Esophagus muscularis mucosa (tissue), 4 donors: ENCODE results near the gene CDCP2. TPM values are rescaled to one million over a fixed set of nuclear protein-coding genes. Genes with fewer than 3 reads are reported as not detected.

ENCODE experiments used
- DNase-seq: peaks from one replicate; pipeline ENCODE4 v3.0.0-alpha.2; 2017; ENCODE audit errors: extremely low spot score
- H3K27ac ChIP-seq, 4 donors: fragments of 200-600 bp; sonication (generic); replicated peaks in 1 of 4; 1 replicate in 3 of 4; 2 replicates in 1 of 4; pipeline ENCODE4 v1.5.1; 2016 to 2019; ENCODE audit warnings: mild to moderate bottlenecking in 1 of 4
- H3K27me3 ChIP-seq, 4 donors: fragments of 200-600 bp; sonication (generic); one replicate each; pipeline versions ENCODE4 v1.5.1 to v1.6.0; 2016 to 2019
- H3K36me3 ChIP-seq, 4 donors: fragments of 200-600 bp; sonication (generic); one replicate each; pipeline ENCODE4 v1.5.1; 2016 to 2019
- H3K4me1 ChIP-seq, 4 donors: fragments of 200-600 bp; sonication (generic); one replicate each; pipeline ENCODE4 v1.5.1; 2016 to 2019
- H3K4me3 ChIP-seq, 4 donors: fragments of 200-600 bp; sonication (generic); 1 replicate in 2 of 4; 2 replicates in 2 of 4; pipeline ENCODE4 v1.5.1; 2016 to 2019; ENCODE audit warnings: mild to moderate bottlenecking in 4 of 4, moderate library complexity in 1 of 4
- H3K9me3 ChIP-seq, 4 donors: fragments of 200-600 bp; sonication (generic); 1 replicate in 3 of 4; 2 replicates in 1 of 4; pipeline ENCODE4 v1.5.1; 2016 to 2019
- CTCF ChIP-seq, 3 experiments: fragments of 200-600 bp in 2 of 3; fragments of 450-650 bp in 1 of 3; sonication (generic) in 2 of 3; IDR thresholded peaks; one replicate each; pipeline ENCODE4 v1.5.1; 2017 to 2019; ENCODE audit warnings: antibody characterized with exemption in 3 of 3, mild to moderate bottlenecking in 2 of 3, moderate library complexity in 1 of 3
- EP300 ChIP-seq: sonication (generic); formaldehyde crosslinking; IDR thresholded peaks from one replicate; pipeline ENCODE4 v1.6.1; 2017; ENCODE audit warnings: antibody characterized with exemption
- POLR2A ChIP-seq: fragments of 450-650 bp; IDR thresholded peaks from one replicate; pipeline ENCODE4 v1.6.1; 2017; ENCODE audit warnings: antibody characterized with exemption, moderate library complexity, mild to moderate bottlenecking, low read depth
- POLR2AphosphoS5 ChIP-seq, 2 donors: sonication (generic); formaldehyde crosslinking; IDR thresholded peaks; one replicate each; pipeline ENCODE4 v1.6.1; 2017; ENCODE audit warnings: antibody characterized with exemption in 2 of 2
- WGBS: methylation state at CpG from one replicate; pipeline ENCODE4 v1.1.5; 2018; 5-methylcytosine and 5-hydroxymethylcytosine counted together
- intact Hi-C: fragments of 100-400 bp; cut with DNase I; formaldehyde crosslinking; loops from one replicate; pipeline ENCODE4 v1.15.1; 2023
- total RNA-seq, 4 donors: library from RNA; depleted of rRNA; stranded (reverse); fragments of >200 nt; gene quantifications; one replicate each; pipeline versions ENCODE4 v1.1.0 to v1.2.1, GENCODE V29; 2016

CDCP2 gene
- total RNA-seq, 4 donors from 2014 or later, result 0.26 to 0.40 (median 0.33) TPM; not detected in 1

- no peak overlapping the region for H3K27ac ChIP-seq
- no peak for DNase-seq
- no peak for TF ChIP-seq CTCF (IDR thresholded peaks at IDR 0.05)
- TF ChIP-seq POLR2AphosphoS5 (IDR thresholded peaks at IDR 0.05), result no peak
- no peak for TF ChIP-seq EP300
- no peak for TF ChIP-seq POLR2A
- WGBS, result 100% methylated on average over 1 of the region's 1 CpG
- H3K9me3 ChIP-seq, result no peaks in the 10 kb centered on the region
- intact Hi-C loops, result no loop called here
- no peak overlapping the region for H3K4me3 ChIP-seq
- H3K36me3 ChIP-seq, result peaks cover 12 to 90% (median 53%) of the 10 kb centered on the region in 4 donors
- no peaks in the 10 kb centered on the region for H3K4me1 ChIP-seq
- H3K27me3 ChIP-seq, result no peaks in the 10 kb centered on the region
These were observed 38.7 kb upstream of the CDCP2 start for GRCh38 chr1:54191525-54191924.

- DNase-seq, result no peak
- Histone ChIP-seq H3K27ac (no peak overlapping the region), H3K4me3 (no peak overlapping the region), H3K4me1 (no peaks in the 10 kb centered on the region), H3K9me3 (no peaks in the 10 kb centered on the region), H3K36me3 (peaks cover 12 to 83% (median 50%) of the 10 kb centered on the region in 4 donors), H3K27me3 (no peaks in the 10 kb centered on the region)
- 94% methylated on average over 5 of the region's 9 CpGs for WGBS
- TF ChIP-seq POLR2AphosphoS5 (IDR thresholded peaks at IDR 0.05) (no peak), CTCF (IDR thresholded peaks at IDR 0.05) (no peak), EP300 (no peak), POLR2A (no peak)
- intact Hi-C loops, result no loop called here
These were observed 37.7 kb upstream of the CDCP2 start for GRCh38 chr1:54190526-54190925.

- Histone ChIP-seq H3K27ac (no peak overlapping the region), H3K36me3 (peaks cover 4 to 71% (median 32%) of the 10 kb centered on the region in 4 donors), H3K9me3 (no peaks in the 10 kb centered on the region), H3K4me3 (no peak overlapping the region), H3K27me3 (no peaks in the 10 kb centered on the region), H3K4me1 (no peaks in the 10 kb centered on the region)
- 93% methylated on average over 1 of the region's 1 CpG for WGBS
- TF ChIP-seq POLR2A (no peak), POLR2AphosphoS5 (IDR thresholded peaks at IDR 0.05) (no peak), EP300 (no peak), CTCF (IDR thresholded peaks at IDR 0.05) (no peak)
- intact Hi-C loops, result no loop called here
- no peak for DNase-seq
These were observed 35.5 kb upstream of the CDCP2 start for GRCh38 chr1:54188291-54188690.

GRCh38 chr1:54186056-54186455 is 33.3 kb upstream of the CDCP2 start:
- Histone ChIP-seq H3K4me3 (no peak overlapping the region), H3K36me3 (peaks cover 4 to 60% (median 24%) of the 10 kb centered on the region in 4 donors), H3K27me3 (no peaks in the 10 kb centered on the region), H3K4me1 (no peaks in the 10 kb centered on the region), H3K9me3 (no peaks in the 10 kb centered on the region), H3K27ac (no peak overlapping the region)
- no peak for DNase-seq
- WGBS, result 94% methylated on average over 3 of the region's 3 CpGs
- intact Hi-C loops, result no loop called here
- TF ChIP-seq EP300 (no peak), POLR2A (no peak), POLR2AphosphoS5 (IDR thresholded peaks at IDR 0.05) (no peak), CTCF (IDR thresholded peaks at IDR 0.05) (no peak)
